ENCODE results near the gene PPP1R3G. TPM values are rescaled to one million over a fixed set of nuclear protein-coding genes. Genes with fewer than 3 reads are reported as not detected.

PPP1R3G gene
- 0.43 TPM for polyA plus RNA-seq (2012; ENCODE audit: insufficient read depth, insufficient read length, low read depth)

DNA sequence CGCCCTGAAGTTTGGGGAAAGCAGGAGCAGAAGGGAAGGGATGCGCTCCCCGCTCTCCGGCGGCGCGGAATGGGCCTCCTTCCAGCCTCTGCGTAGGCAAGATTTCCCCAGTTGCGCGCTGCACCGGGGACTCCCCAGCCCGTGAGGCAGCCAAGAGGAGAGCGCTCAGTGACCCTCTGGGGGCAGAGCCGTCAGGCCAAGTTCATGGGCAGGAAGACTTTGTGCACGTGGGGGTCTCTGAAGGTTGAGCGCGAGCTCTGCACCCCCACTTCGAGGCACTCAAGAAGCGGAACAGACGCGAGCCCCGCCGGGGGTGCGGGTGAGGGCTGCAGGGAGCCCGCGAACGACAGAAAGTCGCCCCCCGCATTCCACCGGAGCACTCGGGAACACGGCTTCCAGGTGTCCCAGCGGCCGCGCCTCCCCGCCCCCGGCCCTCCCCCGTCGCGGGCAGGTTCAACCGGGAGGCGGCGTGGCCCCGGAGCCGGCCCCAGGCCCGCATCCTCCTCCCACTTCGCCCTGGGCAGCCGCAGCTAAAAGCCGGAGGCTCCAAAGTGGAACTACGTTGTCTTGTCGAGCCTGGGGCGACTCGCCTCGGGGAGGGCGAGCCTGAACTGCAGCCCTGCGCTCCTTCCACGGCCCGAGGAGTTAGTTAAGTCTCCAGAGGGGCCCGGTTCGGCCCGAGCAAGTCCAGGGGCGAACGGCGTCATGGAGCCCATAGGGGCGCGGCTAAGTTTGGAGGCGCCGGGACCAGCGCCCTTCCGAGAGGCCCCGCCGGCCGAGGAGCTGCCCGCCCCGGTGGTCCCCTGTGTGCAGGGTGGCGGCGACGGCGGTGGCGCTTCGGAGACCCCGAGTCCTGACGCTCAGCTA, at the start of gene PPP1R3G:
Gene PPP1R3G (plus strand): TSS at position 561 of the 867 bp plus-strand sequence. CDS start 145 bp downstream, at position 706.
- no peaks in the 10 kb centered on the region for H3K4me1 ChIP-seq
- peak within 1 kb of the TSS; percentile 45 for H3K4me3 ChIP-seq (ENCODE audit: low read depth, low read length)
- H3K9me3 ChIP-seq: no peaks in the 10 kb centered on the region
- no peaks in the 10 kb centered on the region for H3K36me3 ChIP-seq
- peak; percentile 24 for DNase-seq
- H3K27me3 ChIP-seq: peaks cover 39% of the 10 kb centered on the region
- TF ChIP-seq, protein P1, sequence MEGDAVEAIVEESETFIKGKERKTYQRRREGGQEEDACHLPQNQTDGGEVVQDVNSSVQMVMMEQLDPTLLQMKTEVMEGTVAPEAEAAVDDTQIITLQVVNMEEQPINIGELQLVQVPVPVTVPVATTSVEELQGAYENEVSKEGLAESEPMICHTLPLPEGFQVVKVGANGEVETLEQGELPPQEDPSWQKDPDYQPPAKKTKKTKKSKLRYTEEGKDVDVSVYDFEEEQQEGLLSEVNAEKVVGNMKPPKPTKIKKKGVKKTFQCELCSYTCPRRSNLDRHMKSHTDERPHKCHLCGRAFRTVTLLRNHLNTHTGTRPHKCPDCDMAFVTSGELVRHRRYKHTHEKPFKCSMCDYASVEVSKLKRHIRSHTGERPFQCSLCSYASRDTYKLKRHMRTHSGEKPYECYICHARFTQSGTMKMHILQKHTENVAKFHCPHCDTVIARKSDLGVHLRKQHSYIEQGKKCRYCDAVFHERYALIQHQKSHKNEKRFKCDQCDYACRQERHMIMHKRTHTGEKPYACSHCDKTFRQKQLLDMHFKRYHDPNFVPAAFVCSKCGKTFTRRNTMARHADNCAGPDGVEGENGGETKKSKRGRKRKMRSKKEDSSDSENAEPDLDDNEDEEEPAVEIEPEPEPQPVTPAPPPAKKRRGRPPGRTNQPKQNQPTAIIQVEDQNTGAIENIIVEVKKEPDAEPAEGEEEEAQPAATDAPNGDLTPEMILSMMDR (IDR thresholded peaks at IDR 0.05; ENCODE audit: low read depth, low read length): no peak

DNA sequence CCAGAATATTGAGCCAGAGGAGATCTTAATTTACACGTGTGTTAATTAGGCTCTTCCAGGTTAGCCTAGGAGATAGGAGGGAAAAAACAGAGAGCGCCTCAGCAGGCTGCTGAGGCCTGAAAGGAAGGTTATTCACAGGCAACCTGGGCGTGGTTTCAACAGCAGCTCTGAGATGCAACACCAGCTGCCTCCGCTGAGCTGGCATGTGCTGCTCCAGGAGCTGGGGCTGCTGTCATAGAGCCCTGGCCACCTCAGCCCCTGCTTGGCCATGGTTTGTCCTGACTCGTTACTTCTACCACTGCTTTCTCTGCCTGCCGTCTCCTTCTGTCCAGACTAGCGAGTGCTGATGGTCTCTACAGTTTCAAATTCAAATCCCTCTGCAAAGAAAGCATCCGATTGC, 48.9 kb upstream of the PPP1R3G start:
- DNase-seq: peak; percentile 60
- TF ChIP-seq, protein P1 (IDR thresholded peaks at IDR 0.05; ENCODE audit: low read depth, low read length): no peak

GRCh38 chr6:5041955-5042354, 43.2 kb upstream of the PPP1R3G start:
- no peaks in the 10 kb centered on the region for H3K9me3 ChIP-seq
- DNase-seq: no peak
- TF ChIP-seq, protein P1 (IDR thresholded peaks at IDR 0.05; ENCODE audit: low read depth, low read length): no peak

More for the DNA sequence above, 48.9 kb upstream of the PPP1R3G start:
- Histone ChIP-seq H3K4me1 (no peaks in the 10 kb centered on the region; the same call in 1 of the 2 replicates), H3K27me3 (no peaks in the 10 kb centered on the region), H3K4me3 (ENCODE audit: low read depth, low read length) (no peak overlapping the region), H3K36me3 (no peaks in the 10 kb centered on the region), H3K9me3 (no peaks in the 10 kb centered on the region)

DNA sequence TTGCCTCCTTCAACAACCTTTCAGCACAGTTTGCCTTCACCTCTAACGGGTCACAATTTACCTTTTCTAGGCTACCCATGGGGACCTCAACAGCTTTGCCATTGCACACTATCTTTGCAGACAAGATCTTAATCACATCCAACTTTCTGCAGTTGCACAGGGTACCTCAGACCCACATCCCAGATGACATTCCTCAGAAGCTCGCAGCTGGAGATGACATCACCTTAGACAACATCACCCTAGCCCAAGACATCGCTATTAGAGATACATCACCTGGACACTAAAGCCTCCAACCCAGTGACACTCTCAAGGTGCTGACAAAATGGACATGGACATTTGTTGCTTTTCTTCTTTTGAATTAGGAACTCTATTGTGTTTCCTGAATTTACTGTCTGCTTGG, 42.7 kb upstream of the PPP1R3G start:
- Histone ChIP-seq H3K4me3 (ENCODE audit: low read depth, low read length) (no peak overlapping the region), H3K27me3 (no peaks in the 10 kb centered on the region), H3K4me1 (no peaks in the 10 kb centered on the region), H3K9me3 (no peaks in the 10 kb centered on the region), H3K36me3 (no peaks in the 10 kb centered on the region)
- TF ChIP-seq, protein P1 (IDR thresholded peaks at IDR 0.05; ENCODE audit: low read depth, low read length): no peak
- DNase-seq: no peak

More at GRCh38 chr6:5041955-5042354, 43.2 kb upstream of the PPP1R3G start:
- Histone ChIP-seq H3K27me3 (no peaks in the 10 kb centered on the region), H3K36me3 (no peaks in the 10 kb centered on the region), H3K4me3 (ENCODE audit: low read depth, low read length) (no peak overlapping the region), H3K4me1 (no peaks in the 10 kb centered on the region)

GRCh38 chr6:5044866-5045265, 40.3 kb upstream of the PPP1R3G start:
- no peak for DNase-seq
- Histone ChIP-seq H3K4me3 (ENCODE audit: low read depth, low read length) (no peak overlapping the region), H3K4me1 (no peaks in the 10 kb centered on the region), H3K9me3 (no peaks in the 10 kb centered on the region), H3K36me3 (no peaks in the 10 kb centered on the region), H3K27me3 (no peaks in the 10 kb centered on the region)
- TF ChIP-seq, protein P1 (IDR thresholded peaks at IDR 0.05; ENCODE audit: low read depth, low read length): no peak

- TF ChIP-seq, protein P1 (IDR thresholded peaks at IDR 0.05; ENCODE audit: low read depth, low read length): no peak
- H3K9me3 ChIP-seq: no peaks in the 10 kb centered on the region
- no peak overlapping the region for H3K4me3 ChIP-seq (ENCODE audit: low read depth, low read length)
- no peaks in the 10 kb centered on the region for H3K27me3 ChIP-seq
- no peaks in the 10 kb centered on the region for H3K36me3 ChIP-seq
- no peak for DNase-seq
- H3K4me1 ChIP-seq: no peaks in the 10 kb centered on the region
Observed at GRCh38 chr6:5045416-5045815, 39.7 kb upstream of the PPP1R3G start.

Data from BE2C (cell line).